GM23338 (cell line): Measurements from ENCODE around the gene RUSF1. TPM values are rescaled to one million over a fixed set of nuclear protein-coding genes. Genes with fewer than 3 reads are reported as not detected.

Experiments used
- ATAC-seq: fragments of 200-7000 bp; cut with Tn5 transposase; 3 replicates; pipeline ENCODE4 v1.9.1; 2020
- DNase-seq: peaks from one replicate; pipeline ENCODE4 v3.0.0-alpha.2; 2015; ENCODE audit warnings: low spot score
- H2AFZ ChIP-seq: fragments of 200-600 bp; sonication (generic); 2 replicates; pipeline ENCODE4 v1.8.0; 2016; ENCODE audit warnings: antibody characterized with exemption, mild to moderate bottlenecking, moderate library complexity
- H3F3A ChIP-seq: fragments of 200-600 bp; sonication (generic); replicated peaks from 2 replicates; pipeline ENCODE4 v1.8.0; 2017; ENCODE audit warnings: antibody characterized with exemption, mixed run types, low read depth
- H3K27ac ChIP-seq: fragments of 200-600 bp; sonication (generic); 2 replicates; pipeline ENCODE4 v1.6.1; 2016; ENCODE audit warnings: low read depth
- H3K27me3 ChIP-seq: fragments of 200-600 bp; sonication (generic); 2 replicates; pipeline ENCODE4 v1.8.0; 2016; ENCODE audit warnings: mild to moderate bottlenecking, mixed run types, moderate library complexity; ENCODE audit not compliant: insufficient read depth
- H3K36me3 ChIP-seq: fragments of 200-600 bp; sonication (generic); 2 replicates; pipeline ENCODE4 v1.8.0; 2016; ENCODE audit warnings: mild to moderate bottlenecking; ENCODE audit not compliant: insufficient read depth
- H3K4me1 ChIP-seq: fragments of 200-600 bp; sonication (generic); 2 replicates; pipeline ENCODE4 v1.8.0; 2016; ENCODE audit warnings: mild to moderate bottlenecking, moderate library complexity; ENCODE audit not compliant: insufficient read depth
- H3K4me2 ChIP-seq: fragments of 200-600 bp; sonication (generic); 2 replicates; pipeline ENCODE4 v1.7.1; 2017; ENCODE audit warnings: mixed run types
- H3K4me3 ChIP-seq: fragments of 200-600 bp; sonication (generic); 2 replicates; pipeline ENCODE4 v1.6.1; 2016; ENCODE audit warnings: mixed run types
- H3K79me2 ChIP-seq: fragments of 200-600 bp; sonication (generic); replicated peaks from 2 replicates; pipeline ENCODE4 v1.8.0; 2017; ENCODE audit warnings: mild to moderate bottlenecking; ENCODE audit not compliant: insufficient read depth
- H3K9me2 ChIP-seq: fragments of 200-600 bp; sonication (generic); 2 replicates; pipeline ENCODE4 v1.8.0; 2017; ENCODE audit not compliant: insufficient read depth
- H4K20me1 ChIP-seq: fragments of 200-600 bp; sonication (generic); replicated peaks from 2 replicates; pipeline ENCODE4 v1.8.0; 2017; ENCODE audit warnings: mild to moderate bottlenecking; ENCODE audit not compliant: insufficient read depth
- H3K27ac Mint-ChIP-seq: 2 replicates; pipeline ENCODE4 v1.8.0; 2020; ENCODE audit warnings: inconsistent platforms, mild to moderate bottlenecking, moderate library complexity, mixed read lengths
- H3K27me3 Mint-ChIP-seq: 3 replicates; pipeline ENCODE4 v1.8.0; 2022; ENCODE audit warnings: low read depth, mild to moderate bottlenecking, moderate library complexity, mixed read lengths, inconsistent platforms; ENCODE audit not compliant: insufficient read depth, poor library complexity
- H3K36me3 Mint-ChIP-seq: 3 replicates; pipeline ENCODE4 v1.8.0; 2021; ENCODE audit warnings: low read depth, mild to moderate bottlenecking, inconsistent platforms, moderate library complexity, mixed read lengths
- H3K4me1 Mint-ChIP-seq: 3 replicates; pipeline ENCODE4 v1.8.0; 2020; ENCODE audit warnings: mild to moderate bottlenecking, inconsistent platforms, mixed read lengths
- H3K4me3 Mint-ChIP-seq: 3 replicates; pipeline ENCODE4 v1.8.0; 2021; ENCODE audit warnings: moderate library complexity, mild to moderate bottlenecking, inconsistent platforms, mixed read lengths
- H3K9me3 Mint-ChIP-seq: 3 replicates; pipeline ENCODE4 v1.8.0; 2020; ENCODE audit warnings: moderate library complexity, mild to moderate bottlenecking, inconsistent platforms, mixed read lengths
- CREB1 ChIP-seq: fragments of 250-450 bp; sonication (Bioruptor Pico); IDR thresholded peaks from 2 replicates; pipeline ENCODE4 v1.5.0; 2020; ENCODE audit warnings: low read depth, mild to moderate bottlenecking, moderate library complexity
- CTCF ChIP-seq, 2 experiments: fragments of 200-600 bp in 1 of 2; sonication (generic) in 1 of 2; conservative IDR thresholded peaks; 2 replicates each; pipeline versions ENCODE4 v1.5.1 to v1.6.1; 2016 to 2017; ENCODE audit warnings: antibody characterized with exemption in 2 of 2, low read depth in 2 of 2, mild to moderate bottlenecking in 2 of 2, moderate library complexity in 1 of 2
- ETS1 ChIP-seq: IDR thresholded peaks from 2 replicates; pipeline ENCODE4 v1.6.1; 2016; ENCODE audit warnings: antibody characterized with exemption
- EZH2phosphoT487 ChIP-seq: fragments of 200-600 bp; sonication (generic); IDR thresholded peaks from one replicate; pipeline ENCODE4 v1.8.1; 2018; ENCODE audit warnings: antibody characterized with exemption; ENCODE audit not compliant: unreplicated experiment
- JUNB ChIP-seq: IDR thresholded peaks from one replicate; pipeline ENCODE4 v1.6.1; 2016; ENCODE audit warnings: antibody characterized with exemption; ENCODE audit not compliant: unreplicated experiment
- NANOG ChIP-seq: IDR thresholded peaks from 2 replicates; pipeline ENCODE4 v1.6.1; 2016; ENCODE audit warnings: antibody characterized with exemption, borderline replicate concordance
- POLR2AphosphoS5 ChIP-seq: IDR thresholded peaks from 2 replicates; pipeline ENCODE4 v1.6.1; 2016; ENCODE audit warnings: antibody characterized with exemption, low read depth
- ZNF114 ChIP-seq: fragments of 250-450 bp; sonication (Bioruptor Pico); IDR thresholded peaks from 2 replicates; pipeline ENCODE4 v1.5.0; 2020; ENCODE audit warnings: mild to moderate bottlenecking, moderate library complexity
- ZNF331 ChIP-seq: fragments of 250-450 bp; sonication (Bioruptor Pico); IDR thresholded peaks from 2 replicates; pipeline ENCODE4 v1.5.0; 2020; ENCODE audit warnings: low read depth, mild to moderate bottlenecking, moderate library complexity
- ZNF462 ChIP-seq: fragments of 250-450 bp; sonication (Bioruptor Pico); IDR thresholded peaks from 2 replicates; pipeline ENCODE4 v1.5.0; 2020; ENCODE audit warnings: mild to moderate bottlenecking, moderate library complexity
- polyA plus RNA-seq: library from polyadenylated mRNA; unstranded; fragments of >200 nt; fragmentation: Nextera tagmentation; extraction: Ambion mirVana; gene quantifications from 2 replicates; pipeline ENCODE4 v1.2.1, GENCODE V29; 2016
- total RNA-seq: library from RNA; depleted of rRNA; stranded (reverse); fragments of >200 nt; shearing (Covaris generic); gene quantifications from 2 replicates; pipeline ENCODE4 v1.2.3, GENCODE V29; 2014

The RUSF1 gene
- total and polyA plus RNA-seq, 2 experiments from 2014 or later = 8.9 to 36.1 TPM

GRCh38 chr16:31499928-31500327, 8.3 kb downstream of the RUSF1 start:
- TF ChIP-seq NANOG = no peak
- TF ChIP-seq CTCF (conservative IDR thresholded peaks at IDR 0.05; ENCODE audit: low read depth in 2 of 2) = no peak
- TF ChIP-seq ZNF331 (CRISPR knock-in tag) = no peak
- TF ChIP-seq ZNF462 = no peak
- TF ChIP-seq ZNF114 (CRISPR knock-in tag) = no peak
- no peak for TF ChIP-seq POLR2AphosphoS5
- TF ChIP-seq CREB1 (CRISPR knock-in tag) = no peak
- no peak for TF ChIP-seq EZH2phosphoT487
- no peak for TF ChIP-seq ETS1
- TF ChIP-seq JUNB = no peak

More at GRCh38 chr16:31499928-31500327, 8.3 kb downstream of the RUSF1 start:
- Histone ChIP-seq H3F3A (no peaks in the 10 kb centered on the region), H3K79me2 (no peaks in the 10 kb centered on the region), H3K27ac (no peak overlapping the region), H3K4me3 (no peak overlapping the region), H3K36me3 (no peaks in the 10 kb centered on the region), H3K4me1 (peaks cover 12% of the 10 kb centered on the region), H4K20me1 (0 out of 2 replicates have a peak, but pooled peaks cover 4% of the 10 kb centered on the region), H2AFZ (no peak overlapping the region), H3K27me3 (no peaks in the 10 kb centered on the region), H3K4me2 (no peak overlapping the region), H3K9me2 (no peaks in the 10 kb centered on the region)
- ATAC-seq (no peak), DNase-seq (no peak)
- H3K27ac Mint-ChIP-seq = no peak overlapping the region
- no peaks in the 10 kb centered on the region; the same call in 2 of the 3 replicates for H3K9me3 Mint-ChIP-seq
- no peak overlapping the region for H3K4me3 Mint-ChIP-seq
- peaks cover 7% of the 10 kb centered on the region for H3K27me3 Mint-ChIP-seq
- H3K4me1 Mint-ChIP-seq = peaks cover 22% of the 10 kb centered on the region
- peaks cover 11% of the 10 kb centered on the region; the same call in 2 of the 3 replicates for H3K36me3 Mint-ChIP-seq
